Liver (tissue), 9 donors: ENCODE measurements around the gene NFATC2. TPM values are rescaled to one million over a fixed set of nuclear protein-coding genes. Genes with fewer than 3 reads are reported as not detected.

Source experiments
- DNase-seq: peaks from one replicate; pipeline ENCODE4 v3.0.0-alpha.2; 2017; ENCODE audit warnings: low spot score
- H3K27ac ChIP-seq, 2 donors: one replicate each; pipeline ENCODE4 v1.7.0; 2013; ENCODE audit warnings: inconsistent platforms in 2 of 2, low read length in 2 of 2, control low read depth in 1 of 2, low read depth in 1 of 2, mild to moderate bottlenecking in 1 of 2
- H3K27me3 ChIP-seq, 4 donors: one replicate each; pipeline versions ENCODE4 v1.6.1 to v1.7.0; 2013; ENCODE audit warnings: low read length in 3 of 4, inconsistent platforms in 1 of 4, mild to moderate bottlenecking in 1 of 4, moderate library complexity in 1 of 4; ENCODE audit not compliant: control insufficient read depth in 4 of 4, insufficient read depth in 4 of 4
- H3K36me3 ChIP-seq, 4 donors: one replicate each; pipeline versions ENCODE4 v1.6.1 to v1.7.0; 2013; ENCODE audit warnings: low read length in 3 of 4, mild to moderate bottlenecking in 3 of 4, low read depth in 1 of 4, moderate library complexity in 1 of 4; ENCODE audit not compliant: control insufficient read depth in 4 of 4, insufficient read depth in 3 of 4
- H3K4me1 ChIP-seq, 4 donors: one replicate each; pipeline versions ENCODE4 v1.6.1 to v1.7.0; 2013; ENCODE audit warnings: low read length in 3 of 4, mild to moderate bottlenecking in 3 of 4, moderate library complexity in 1 of 4; ENCODE audit not compliant: control insufficient read depth in 4 of 4, insufficient read depth in 4 of 4
- H3K4me3 ChIP-seq, 3 donors: one replicate each; pipeline versions ENCODE4 v1.6.1 to v1.7.0; 2013; ENCODE audit warnings: low read length in 3 of 3, control low read depth in 1 of 3, low read depth in 1 of 3, mild to moderate bottlenecking in 1 of 3
- H3K9ac ChIP-seq, 2 donors: one replicate each; pipeline ENCODE4 v1.7.0; 2013; ENCODE audit warnings: low read length in 2 of 2, mild to moderate bottlenecking in 2 of 2, moderate library complexity in 2 of 2, control low read depth in 1 of 2, low read depth in 1 of 2
- H3K9me3 ChIP-seq, 4 donors: one replicate each; pipeline versions ENCODE4 v1.6.1 to v1.7.0; 2013; ENCODE audit warnings: low read length in 3 of 4; ENCODE audit not compliant: control insufficient read depth in 4 of 4
- ATF3 ChIP-seq: IDR thresholded peaks from 2 replicates; pipeline ENCODE4 v1.6.1; 2016; ENCODE audit warnings: antibody characterized with exemption
- CTCF ChIP-seq: fragments of 150-350 bp; IDR thresholded peaks from 2 replicates; pipeline ENCODE4 v1.5.1; 2017; ENCODE audit warnings: improper control_type of control experiment, low read depth, low read length; ENCODE audit not compliant: missing input control
- EGR1 ChIP-seq, 2 donors: IDR thresholded peaks; 2 replicates each; pipeline ENCODE4 v1.6.1; 2016 to 2018; ENCODE audit warnings: antibody characterized with exemption in 2 of 2, low read depth in 2 of 2
- FOXA1 ChIP-seq: IDR thresholded peaks from 2 replicates; pipeline ENCODE4 v1.6.1; 2016; ENCODE audit warnings: antibody characterized with exemption
- FOXA2 ChIP-seq: IDR thresholded peaks from 2 replicates; pipeline ENCODE4 v1.6.1; 2016; ENCODE audit warnings: antibody characterized with exemption
- GABPA ChIP-seq, 2 donors: IDR thresholded peaks in 1 of 2; conservative IDR thresholded peaks in 1 of 2; 2 replicates each; pipeline ENCODE4 v1.6.1; 2016; ENCODE audit warnings: antibody characterized with exemption in 2 of 2, mild to moderate bottlenecking in 1 of 2, moderate library complexity in 1 of 2
- HNF4A ChIP-seq, 2 donors: conservative IDR thresholded peaks; 2 replicates each; pipeline ENCODE4 v1.6.1; 2016; ENCODE audit warnings: antibody characterized with exemption in 2 of 2, mild to moderate bottlenecking in 2 of 2
- HNF4G ChIP-seq: IDR thresholded peaks from 2 replicates; pipeline ENCODE4 v1.6.1; 2016; ENCODE audit warnings: antibody characterized with exemption
- JUND ChIP-seq, 2 donors: IDR thresholded peaks; 2 replicates each; pipeline ENCODE4 v1.6.1; 2016; ENCODE audit warnings: antibody characterized with exemption in 2 of 2
- MAX ChIP-seq: IDR thresholded peaks from 2 replicates; pipeline ENCODE4 v1.6.1; 2016; ENCODE audit warnings: antibody characterized with exemption
- NR2F2 ChIP-seq: IDR thresholded peaks from 2 replicates; pipeline ENCODE4 v1.6.1; 2016; ENCODE audit warnings: antibody characterized with exemption
- RAD21 ChIP-seq, 2 donors: IDR thresholded peaks; 2 replicates each; pipeline ENCODE4 v1.6.1; 2016; ENCODE audit warnings: antibody characterized with exemption in 2 of 2, mild to moderate bottlenecking in 2 of 2
- REST ChIP-seq: IDR thresholded peaks from 2 replicates; pipeline ENCODE4 v1.6.1; 2016; ENCODE audit warnings: antibody characterized with exemption, mild to moderate bottlenecking
- RXRA ChIP-seq, 2 donors: IDR thresholded peaks; 2 replicates each; pipeline ENCODE4 v1.6.1; 2017 to 2018; ENCODE audit warnings: antibody characterized with exemption in 2 of 2, mild to moderate bottlenecking in 1 of 2
- SP1 ChIP-seq: IDR thresholded peaks from 2 replicates; pipeline ENCODE4 v1.6.1; 2018; ENCODE audit warnings: antibody characterized with exemption, mild to moderate bottlenecking
- TAF1 ChIP-seq: conservative IDR thresholded peaks from 2 replicates; pipeline ENCODE4 v1.6.1; 2016; ENCODE audit warnings: antibody characterized with exemption, mild to moderate bottlenecking
- YY1 ChIP-seq: IDR thresholded peaks from 2 replicates; pipeline ENCODE4 v1.6.1; 2016; ENCODE audit warnings: antibody characterized with exemption, mild to moderate bottlenecking
- ZBTB33 ChIP-seq: IDR thresholded peaks from 2 replicates; pipeline ENCODE4 v1.6.1; 2016; ENCODE audit warnings: antibody characterized with exemption
- WGBS: extraction: QIAGEN DNeasy Blood & Tissue Kit; methylation state at CpG from one replicate; pipeline ENCODE4 v1.1.7; 2013; 5-methylcytosine and 5-hydroxymethylcytosine counted together
- polyA plus RNA-seq, 2 donors: library from polyadenylated mRNA; stranded (reverse) in 1 of 2; unstranded in 1 of 2; fragments of 200-250 nt in 1 of 2; fragments of >200 nt in 1 of 2; fragmentation: Nextera tagmentation in 1 of 2; extraction: Ambion mirVana in 1 of 2; gene quantifications; one replicate each; pipeline versions ENCODE4 v1.2.1 to v1.2.3, GENCODE V29; 2013 to 2015
- total RNA-seq, 2 donors: library from RNA; depleted of rRNA; stranded (reverse); fragments of >200 nt; gene quantifications; one replicate each; pipeline ENCODE4 v1.2.3, GENCODE V29; 2014
- donor health status: healthy.
- donor health status: healthy.
- donor health status: healthy.
- donor health status: healthy.
- donor health status: healthy.

NFATC2 gene
- total and polyA plus RNA-seq, 4 donors, result 1.2 to 6.7 (median 2.6) TPM

- Histone ChIP-seq H3K36me3 (peaks cover 0 to 3% (median 2%) of the 10 kb centered on the region in 4 donors), H3K27ac (no peak overlapping the region), H3K9me3 (no peaks in the 10 kb centered on the region), H3K4me3 (no peak overlapping the region), H3K4me1 (peaks cover 0 to 7% (median 0%) of the 10 kb centered on the region in 4 donors), H3K9ac (no peak overlapping the region), H3K27me3 (no peaks in the 10 kb centered on the region)
- WGBS, result 60% methylated on average over 12 of the region's 12 CpGs
- no peak for DNase-seq
- TF ChIP-seq JUND (IDR thresholded peaks at IDR 0.05) (no peak), EGR1 (IDR thresholded peaks at IDR 0.05; ENCODE audit: low read depth in 2 of 2) (no peak), SP1 (no peak), ZBTB33 (no peak), GABPA (IDR thresholded peaks at IDR 0.05 in 1 of 2, conservative IDR thresholded peaks at IDR 0.05 in 1 of 2) (no peak), FOXA1 (no peak), YY1 (no peak), TAF1 (no peak), HNF4G (no peak), MAX (no peak), RXRA (IDR thresholded peaks at IDR 0.05) (no peak), ATF3 (no peak), RAD21 (IDR thresholded peaks at IDR 0.05) (no peak), HNF4A (conservative IDR thresholded peaks at IDR 0.05) (no peak), FOXA2 (no peak), CTCF (no peak), NR2F2 (no peak), REST (no peak)
These were observed 56.1 kb downstream of the NFATC2 start for GRCh38 chr20:51486197-51487005.
